GM08714 (cell line): ENCODE results near the gene ANP32A.

Experiments
- H3K4me3 ChIP-seq: fragments of 200-500 bp; sonication (Bioruptor generic); 2 replicates; pipeline ENCODE4 v1.5.1; 2014; ENCODE audit warnings: mild to moderate bottlenecking, low read length, inconsistent platforms
- ZNF274 ChIP-seq: IDR thresholded peaks from 2 replicates; pipeline ENCODE4 v1.6.1; 2012; ENCODE audit warnings: mild to moderate bottlenecking, low read depth, low read length

Gene ANP32A

DNA sequence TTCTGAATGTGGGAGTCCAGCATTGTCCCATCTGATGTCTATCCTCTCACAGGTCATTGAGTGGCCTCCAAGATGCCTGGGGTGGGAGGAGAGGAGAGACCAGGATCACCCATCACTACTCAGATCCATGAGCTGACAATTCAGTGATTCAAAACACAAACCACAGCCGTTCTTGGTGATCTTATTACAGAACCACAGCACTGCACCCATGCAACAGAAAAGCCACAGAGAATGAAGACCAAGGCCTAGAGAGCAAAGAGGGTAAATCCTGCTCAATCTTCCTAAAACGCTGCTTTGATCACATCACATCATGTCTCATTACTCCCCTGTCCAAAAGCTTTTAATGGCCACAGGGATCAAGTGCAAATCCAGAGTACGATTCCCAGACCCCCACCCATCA lies 23.5 kb downstream of the ANP32A start:
- no peak overlapping the region for H3K4me3 ChIP-seq
- TF ChIP-seq ZNF274: no peak

DNA sequence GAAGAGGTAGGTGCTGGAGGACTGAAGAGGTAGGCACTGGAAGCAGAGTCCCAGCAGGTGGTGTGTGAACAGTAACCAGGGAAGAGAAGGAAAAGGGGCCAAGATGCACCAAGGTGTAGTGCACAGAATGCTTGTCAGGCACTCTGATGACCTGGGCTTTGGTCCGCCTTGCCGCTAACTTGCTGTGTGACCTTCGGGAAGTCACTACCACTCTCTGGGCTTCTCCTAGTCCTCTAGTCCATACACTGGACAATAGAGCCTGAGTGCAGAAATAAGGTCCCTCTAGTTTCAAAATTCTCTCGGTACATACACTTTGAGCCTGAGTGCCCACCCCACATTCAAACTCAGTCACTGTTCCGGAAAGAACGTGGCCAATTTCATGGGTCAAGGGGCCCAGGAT lies 24.1 kb downstream of the ANP32A start:
- TF ChIP-seq ZNF274: no peak
- no peak overlapping the region for H3K4me3 ChIP-seq

DNA sequence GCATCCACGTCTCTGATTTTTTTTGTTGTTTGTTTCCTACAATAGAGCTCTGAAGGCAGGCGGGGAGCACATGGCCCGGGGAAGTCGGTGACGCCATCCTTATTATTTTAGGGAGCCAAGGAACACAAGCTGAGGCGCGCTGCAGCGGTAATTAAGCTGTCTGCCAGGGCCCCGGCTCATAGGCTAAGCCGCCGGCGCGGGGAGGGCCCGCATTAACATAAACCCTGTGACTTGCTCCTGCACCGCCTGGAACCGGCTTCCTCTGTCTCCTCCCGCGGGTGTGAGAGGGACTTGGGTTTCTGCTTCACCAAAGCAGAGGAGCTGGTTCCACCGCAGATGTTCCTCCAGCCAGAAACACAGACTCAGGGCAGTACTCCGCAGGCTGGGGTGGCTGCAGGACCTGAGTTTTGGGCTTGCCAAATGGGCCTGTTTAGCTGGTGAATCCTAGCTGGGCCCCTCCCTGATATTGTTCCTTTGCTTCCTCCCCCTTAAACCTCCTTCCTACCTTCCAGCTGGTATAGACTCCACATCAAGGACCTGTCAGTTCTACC lies 25.3 kb downstream of the ANP32A start:
- peak overlapping the region; percentile 49; the same call in 1 of the 2 replicates for H3K4me3 ChIP-seq
- TF ChIP-seq ZNF274: no peak

DNA sequence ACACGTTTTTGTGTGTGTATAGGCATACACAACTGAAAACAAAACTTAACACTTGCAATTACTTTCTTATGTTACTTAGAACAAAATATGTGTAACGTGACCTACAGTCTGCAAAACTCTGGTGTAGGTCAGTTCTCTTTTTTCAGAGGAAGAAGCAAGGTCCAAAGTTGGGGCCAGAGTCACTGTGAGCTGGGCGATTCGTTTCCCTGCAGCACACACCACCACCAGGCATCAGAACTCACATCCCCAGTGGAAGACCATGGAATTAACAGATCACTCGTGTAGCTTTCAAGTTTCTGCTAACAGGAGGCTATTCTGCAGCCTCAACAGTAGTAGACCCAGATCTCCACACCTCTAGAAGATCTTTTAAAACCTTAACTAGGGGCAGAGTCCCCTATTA lies 25.8 kb downstream of the ANP32A start:
- peak overlapping the region; percentile 49; the same call in 1 of the 2 replicates for H3K4me3 ChIP-seq
- no peak for TF ChIP-seq ZNF274

DNA sequence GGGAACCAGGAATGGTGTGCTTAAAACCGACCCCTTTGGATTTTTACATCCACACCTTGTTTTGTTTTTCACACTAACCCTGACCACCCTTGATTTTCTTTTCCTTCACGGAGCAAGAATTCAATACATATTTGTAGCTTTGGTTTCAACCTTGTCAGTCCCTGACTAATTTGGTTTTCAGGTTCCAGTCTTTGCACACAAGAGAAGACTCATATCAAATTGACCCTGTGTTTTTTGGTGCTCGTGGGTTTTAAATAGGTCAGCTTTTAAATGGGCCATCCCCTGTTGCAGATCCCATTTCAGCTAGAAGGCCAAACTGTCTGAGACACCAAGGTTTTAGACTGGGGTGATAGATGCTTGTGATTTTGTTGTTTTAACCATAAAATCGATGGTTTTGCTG lies 26.4 kb downstream of the ANP32A start:
- no peak for TF ChIP-seq ZNF274
- H3K4me3 ChIP-seq: no peak overlapping the region

DNA sequence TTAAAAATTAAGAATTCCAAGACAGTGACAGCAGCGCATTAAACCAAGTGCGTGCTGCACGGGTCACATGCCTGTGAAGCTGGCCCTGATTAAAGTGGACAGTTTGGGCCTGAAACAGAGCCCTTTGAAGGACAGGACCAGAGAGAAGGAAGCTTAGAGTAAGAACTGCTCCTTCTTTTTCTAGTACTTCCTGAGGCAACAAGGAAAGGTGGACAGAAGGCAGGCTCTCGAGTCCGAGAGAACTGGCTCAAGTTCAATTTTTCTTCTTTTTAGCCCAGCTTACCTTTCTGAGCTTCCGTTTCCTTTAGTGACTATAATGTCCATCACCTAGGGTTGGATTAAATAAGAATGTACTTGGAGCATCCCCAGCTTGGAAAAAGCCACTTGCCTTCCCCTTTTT lies 26.9 kb downstream of the ANP32A start:
- H3K4me3 ChIP-seq: no peak overlapping the region
- TF ChIP-seq ZNF274: no peak

DNA sequence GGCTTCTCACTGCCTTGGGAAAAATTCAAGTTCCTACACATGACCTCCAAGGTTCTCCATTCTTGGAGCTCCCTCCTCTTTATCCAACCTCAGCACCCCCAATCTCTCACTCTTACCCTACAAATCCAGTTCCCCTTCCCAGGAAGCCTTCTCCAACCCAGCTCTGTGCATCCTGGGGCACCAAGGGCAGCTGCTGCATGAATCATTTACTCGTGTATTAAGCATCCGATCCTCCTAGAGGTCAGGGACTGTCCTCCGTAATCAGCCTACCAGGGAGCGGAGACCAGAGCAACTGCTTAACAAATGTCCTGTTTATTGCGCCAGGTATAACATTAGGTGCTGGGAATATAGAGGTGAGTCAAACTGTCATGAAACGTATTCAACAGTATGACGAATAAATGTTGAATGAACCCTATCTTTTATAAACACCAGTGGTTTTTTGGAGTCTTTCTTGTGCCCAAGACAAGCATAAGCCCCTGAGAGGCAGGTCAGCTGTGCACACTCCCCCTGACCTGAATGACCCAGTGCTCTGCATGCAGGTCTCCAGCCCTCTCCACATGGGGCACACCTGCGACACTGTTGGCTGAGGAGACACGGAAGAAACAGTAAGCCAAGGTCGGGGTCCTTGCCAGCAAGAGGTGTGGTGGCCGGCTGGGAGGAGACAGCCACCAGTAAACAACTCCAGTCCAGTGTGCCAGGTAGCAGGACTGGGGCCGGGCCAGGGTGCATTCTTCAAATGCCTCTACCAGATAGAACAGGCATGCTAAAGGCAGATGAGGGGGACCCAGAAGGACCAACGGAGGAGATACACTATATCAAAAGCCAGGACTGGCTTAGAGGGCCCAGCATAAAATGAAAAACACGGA lies 27.6 kb downstream of the ANP32A start:
- no peak overlapping the region for H3K4me3 ChIP-seq

DNA sequence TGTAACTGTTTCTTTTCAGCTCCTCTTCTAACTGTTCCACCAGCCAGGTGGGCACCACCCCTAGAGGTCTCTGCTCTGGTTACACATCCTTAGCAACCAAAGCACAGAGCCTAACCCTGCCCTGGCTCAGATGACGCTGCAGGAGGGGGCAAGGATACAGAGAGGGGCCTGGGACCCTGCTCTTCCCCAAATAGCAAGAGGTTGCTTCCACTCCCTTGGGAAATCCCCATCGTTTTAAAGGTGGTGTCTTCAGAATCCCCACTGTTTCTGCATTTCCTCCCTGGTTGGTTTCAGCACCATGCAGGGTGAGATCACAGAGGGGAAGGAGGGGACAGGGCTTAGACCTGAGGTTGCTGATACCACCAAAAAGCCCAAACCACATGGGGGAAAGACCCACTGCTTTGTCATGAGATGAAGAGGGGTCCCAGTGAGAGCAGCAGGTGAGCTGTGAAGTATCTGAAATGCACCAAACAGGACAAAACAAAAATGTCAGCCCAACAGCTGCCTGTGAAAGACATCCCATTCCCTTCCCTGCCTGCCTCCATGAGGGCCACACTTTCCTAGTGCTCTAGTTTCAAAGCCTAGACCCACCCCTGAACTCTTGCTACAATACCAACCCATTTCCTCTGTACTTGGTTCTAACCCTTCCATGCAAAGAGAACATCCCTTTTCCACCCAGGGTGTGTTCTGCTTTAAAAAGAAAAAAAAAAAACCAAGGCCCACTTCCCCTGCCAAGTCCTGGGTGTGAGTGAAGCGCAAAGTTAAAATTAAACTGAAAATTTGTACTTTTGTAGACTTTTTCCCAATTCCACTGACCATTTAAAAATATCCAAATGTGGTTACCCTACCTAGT lies 29.0 kb downstream of the ANP32A start:
- H3K4me3 ChIP-seq: no peak overlapping the region
- TF ChIP-seq ZNF274: no peak

More for the DNA sequence above, 27.6 kb downstream of the ANP32A start:
- TF ChIP-seq ZNF274: no peak

DNA sequence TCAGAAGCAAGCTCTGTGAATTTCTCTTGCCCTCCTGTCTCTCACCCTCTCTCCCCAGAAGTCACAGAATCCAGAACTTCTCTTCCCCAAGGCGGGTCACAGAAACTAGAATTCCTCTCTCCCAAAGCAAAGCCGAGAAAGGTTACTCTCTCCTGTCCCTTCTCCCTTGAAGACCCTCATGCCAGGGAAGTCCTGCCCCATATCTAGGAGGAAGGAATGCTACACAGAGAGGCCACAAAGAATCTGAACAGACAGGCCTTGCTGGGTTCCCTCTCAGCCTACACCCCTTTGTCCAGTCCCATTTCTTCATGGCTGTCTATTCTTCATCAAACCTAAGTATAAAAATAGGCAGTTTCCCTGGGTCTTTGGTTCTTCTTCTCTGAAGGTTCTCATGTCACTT lies 29.8 kb downstream of the ANP32A start:
- no peak for TF ChIP-seq ZNF274
- no peak overlapping the region for H3K4me3 ChIP-seq

DNA sequence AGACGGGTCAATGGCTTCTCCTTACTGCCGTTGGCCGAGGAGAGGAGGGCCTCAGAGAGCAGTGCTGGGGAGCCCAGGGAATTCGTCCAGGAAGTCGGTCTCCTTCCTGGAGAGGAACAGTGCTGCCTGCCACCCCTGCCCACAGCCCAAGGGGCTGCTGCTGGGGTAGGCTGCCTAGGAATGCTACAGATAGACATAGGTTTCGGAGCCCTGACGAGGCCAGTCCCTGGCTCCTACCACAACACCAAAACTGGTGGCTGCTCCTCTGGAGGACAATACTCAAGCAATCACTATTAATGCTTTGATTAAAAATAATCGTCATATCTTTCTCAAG lies 30.5 kb downstream of the ANP32A start:
- no peak for TF ChIP-seq ZNF274
- no peak overlapping the region for H3K4me3 ChIP-seq

DNA sequence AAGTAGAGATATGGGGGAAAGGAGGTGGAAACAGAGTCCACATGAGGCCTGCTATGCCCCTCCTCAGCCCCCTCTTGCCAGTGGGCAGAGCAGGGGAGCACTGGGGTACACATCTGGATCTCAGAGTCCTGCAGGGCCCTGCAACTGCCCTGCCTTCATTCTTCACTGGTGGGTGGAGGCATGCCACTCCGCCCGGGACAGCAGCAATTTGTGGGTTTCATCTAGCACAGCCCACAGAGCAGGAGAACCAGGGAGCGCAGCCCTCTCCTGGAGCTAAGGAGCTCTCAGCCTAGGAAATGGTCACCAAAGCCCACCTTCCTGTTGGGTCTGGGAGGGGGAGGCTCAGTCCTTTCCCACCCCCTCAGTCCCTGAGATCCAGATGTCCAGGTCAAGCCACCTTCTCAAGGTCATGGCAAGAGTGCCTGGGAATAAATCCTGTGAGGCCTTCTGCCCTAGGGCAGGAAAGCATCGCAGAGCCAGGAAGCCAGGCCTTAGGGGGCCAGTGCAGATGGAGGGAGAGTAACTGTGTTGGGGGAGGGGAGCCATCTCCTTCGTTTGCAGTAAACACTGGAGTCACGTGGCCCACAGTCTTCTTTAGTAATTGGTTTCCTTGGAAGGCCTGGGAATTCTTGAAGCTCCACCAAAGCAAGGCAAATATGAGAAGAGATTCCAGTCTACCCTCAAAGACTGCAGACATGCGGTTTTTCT lies 31.0 kb downstream of the ANP32A start:
- TF ChIP-seq ZNF274: no peak
- H3K4me3 ChIP-seq: no peak overlapping the region

DNA sequence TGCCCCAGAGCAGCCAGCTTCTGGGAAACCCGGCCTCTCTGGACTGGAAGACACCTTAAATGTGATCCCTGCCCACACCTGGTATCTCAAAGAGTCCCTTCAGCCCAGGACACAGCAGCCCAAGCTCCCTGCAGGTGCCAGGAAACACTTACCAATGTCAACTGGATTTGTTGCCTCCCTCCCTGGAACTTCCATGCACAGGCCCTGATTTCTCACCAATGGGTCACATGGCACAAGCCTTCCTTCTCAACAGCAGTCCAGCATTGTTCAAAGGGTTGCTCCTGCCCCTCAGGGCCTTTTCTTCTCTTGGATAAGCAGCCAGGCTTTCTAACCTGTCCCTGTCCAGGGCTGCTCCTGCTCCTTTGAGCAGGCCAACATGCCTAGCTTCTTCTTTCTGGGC lies 31.6 kb downstream of the ANP32A start:
- no peak for TF ChIP-seq ZNF274

DNA sequence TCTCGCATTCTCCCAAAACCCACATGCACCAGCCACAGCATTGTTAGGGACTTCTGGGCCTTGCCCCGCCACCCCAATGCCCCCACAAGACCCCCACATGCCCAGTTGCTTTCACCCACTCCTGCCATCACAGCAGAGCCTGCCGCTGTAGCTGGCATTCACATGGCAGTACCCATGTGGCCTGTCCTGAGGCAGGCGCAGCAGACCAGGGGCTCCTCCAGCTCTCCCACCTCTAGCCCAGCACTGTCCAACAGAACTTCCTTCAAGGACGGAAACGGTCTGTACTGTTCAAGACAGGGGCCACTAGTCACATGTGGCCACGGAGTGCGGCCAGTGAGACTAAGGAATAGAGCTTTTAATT lies 32.5 kb downstream of the ANP32A start:
- no peak overlapping the region for H3K4me3 ChIP-seq
- no peak for TF ChIP-seq ZNF274

More for the DNA sequence above, 31.6 kb downstream of the ANP32A start:
- H3K4me3 ChIP-seq: no peak overlapping the region

DNA sequence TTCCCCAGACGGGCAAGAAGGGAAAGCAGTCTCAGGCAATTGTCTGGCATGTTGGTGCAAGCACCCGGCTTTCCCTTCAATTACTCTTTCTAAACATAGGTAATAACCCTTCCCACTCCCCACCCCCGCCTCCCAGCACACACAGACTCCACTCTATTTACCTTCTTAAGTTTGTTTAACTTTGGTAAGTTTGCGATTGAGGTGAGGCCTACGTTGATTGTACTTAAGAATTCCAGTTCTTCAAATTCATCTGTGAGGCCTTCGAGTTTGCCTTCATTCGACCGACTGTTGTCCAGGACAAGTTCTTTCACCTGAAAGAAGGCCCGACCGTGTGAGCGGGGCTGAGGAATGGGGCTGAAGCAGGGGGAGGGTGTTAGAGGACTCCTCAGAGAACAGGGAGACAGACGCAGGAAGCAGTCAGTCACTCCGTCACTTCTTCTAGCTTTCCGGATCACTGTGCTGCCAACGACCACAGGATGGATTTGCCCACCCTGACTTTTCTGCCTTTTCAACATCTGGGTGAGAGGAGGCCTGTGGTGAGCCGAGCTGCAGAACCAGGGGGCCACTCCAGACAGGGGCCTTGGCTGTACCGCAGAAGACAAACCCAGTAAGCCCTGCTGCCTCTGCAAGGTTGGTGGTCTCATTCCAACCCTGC lies 33.0 kb downstream of the ANP32A start:
- H3K4me3 ChIP-seq: no peak overlapping the region
- no peak for TF ChIP-seq ZNF274
